NCI-H69 (cell line): Measurements from ENCODE around the gene FBXW10B.
"Not testable (repeated sequence)": the region's sequence is repeated elsewhere in the genome, so short reads cannot be mapped to it uniquely, and the experiment has no call there.

Experiments
- DNase-seq: peaks from one replicate; lab custom pipeline; 2025; lab: John Stamatoyannopoulos, UW

FBXW10B gene

GRCh38 chr17:15630930-15631453 is 11.5 kb upstream of the FBXW10B start:
- not testable (repeated sequence) for DNase-seq

- not testable (repeated sequence) for DNase-seq
Observed at GRCh38 chr17:15629991-15630390, 10.5 kb upstream of the FBXW10B start.

- not testable (repeated sequence) for DNase-seq
Observed at GRCh38 chr17:15623661-15624209, 4.2 kb upstream of the FBXW10B start.

GRCh38 chr17:15623255-15623654 is 3.8 kb upstream of the FBXW10B start:
- not testable (repeated sequence) for DNase-seq

- not testable (repeated sequence) for DNase-seq
Observed at GRCh38 chr17:15622124-15622523, 2.6 kb upstream of the FBXW10B start.

- DNase-seq, result not testable (repeated sequence)
Observed at GRCh38 chr17:15616828-15617227, 2.7 kb downstream of the FBXW10B start.

- not testable (repeated sequence) for DNase-seq
Observed at GRCh38 chr17:15615850-15616249, 3.7 kb downstream of the FBXW10B start.

GRCh38 chr17:15613111-15613510 is 6.4 kb downstream of the FBXW10B start:
- DNase-seq, result not testable (repeated sequence)

- not testable (repeated sequence) for DNase-seq
Observed at GRCh38 chr17:15592960-15593359, 26.5 kb downstream of the FBXW10B start.

GRCh38 chr17:15591986-15592385 is 27.5 kb downstream of the FBXW10B start:
- not testable (repeated sequence) for DNase-seq

GRCh38 chr17:15590844-15591243 is 28.7 kb downstream of the FBXW10B start:
- DNase-seq, result not testable (repeated sequence)

- DNase-seq, result not testable (repeated sequence)
Observed at GRCh38 chr17:15589544-15590536, 29.7 kb downstream of the FBXW10B start.

GRCh38 chr17:15588017-15588416 is 31.5 kb downstream of the FBXW10B start:
- DNase-seq, result peak; percentile 39

GRCh38 chr17:15583313-15583712 is 36.2 kb downstream of the FBXW10B start:
- not testable (repeated sequence) for DNase-seq

- not testable (repeated sequence) for DNase-seq
Observed at GRCh38 chr17:15581462-15581861, 38.0 kb downstream of the FBXW10B start.

- DNase-seq, result not testable (repeated sequence)
Observed at GRCh38 chr17:15576848-15577247, 42.7 kb downstream of the FBXW10B start.

GRCh38 chr17:15574660-15575059 is 44.8 kb downstream of the FBXW10B start:
- DNase-seq, result not testable (repeated sequence)

GRCh38 chr17:15573870-15574269 is 45.6 kb downstream of the FBXW10B start:
- not testable (repeated sequence) for DNase-seq
